ENCODE measurements around the gene GLB1L3.
"Not testable (repeated sequence)": the region's sequence is repeated elsewhere in the genome, so short reads cannot be mapped to it uniquely, and the experiment has no call there.

Gene GLB1L3

DNA sequence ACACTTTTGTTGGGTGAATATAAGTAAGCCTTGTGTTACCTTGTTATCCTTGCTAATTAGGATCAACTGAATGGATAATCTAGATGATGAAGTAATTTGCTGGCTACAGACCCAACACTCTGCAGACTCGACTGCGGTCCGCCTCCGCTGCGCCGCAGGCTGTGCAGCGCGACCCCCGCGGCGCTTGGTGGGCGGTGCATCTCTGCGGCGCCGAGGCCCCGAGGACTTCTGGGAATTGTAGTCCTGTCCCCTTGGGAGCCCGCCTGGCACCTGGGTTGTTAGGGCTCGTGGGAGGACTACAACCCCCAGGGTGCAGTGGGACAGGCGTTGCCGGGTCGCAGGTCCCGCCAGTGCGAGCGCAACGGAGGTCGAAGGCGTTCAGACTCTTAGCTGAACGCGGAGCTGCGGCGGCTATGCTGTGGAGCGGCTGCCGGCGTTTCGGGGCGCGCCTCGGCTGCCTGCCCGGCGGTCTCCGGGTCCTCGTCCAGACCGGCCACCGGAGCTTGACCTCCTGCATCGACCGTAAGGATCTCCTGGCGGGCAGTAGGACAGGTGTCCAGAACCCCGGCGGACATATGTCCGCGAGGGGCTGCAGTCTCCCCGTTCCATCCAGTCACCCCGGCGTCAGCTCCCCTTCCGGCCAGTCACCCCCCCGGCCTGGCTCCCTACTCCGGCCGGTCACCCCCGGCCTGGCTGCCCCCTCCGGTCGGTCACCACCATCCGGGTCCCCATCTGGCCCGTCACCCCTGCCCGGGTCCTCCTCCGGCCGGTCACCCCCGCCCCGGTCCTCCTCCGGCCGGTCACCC is 22.8 kb upstream of the GLB1L3 start, which contains the start of the genes ACAD8 and THYN1:
Gene ACAD8, plus strand, starts transcription at position 381 of the 806 bp plus-strand sequence. Its CDS starts 33 bp downstream, at position 414.
Gene THYN1, minus strand, starts transcription at position 165 of the 806 bp plus-strand sequence. CDS start 470 bp downstream, outside the sequence.
- H3K36me3 ChIP-seq (ENCODE audit: low read length), result no peaks in the 10 kb centered on the region
- H2AFZ ChIP-seq (ENCODE audit: low read depth, low read length, severe bottlenecking), result peak within 1 kb of the TSS; percentile 75
- peak within 1 kb of the TSS; percentile 73 for H3K4me2 ChIP-seq (ENCODE audit: low read depth, low read length, poor library complexity, severe bottlenecking)
- H3F3A ChIP-seq (ENCODE audit: insufficient read depth), result no peaks in the 10 kb centered on the region
- H3K4me3 ChIP-seq (ENCODE audit: insufficient read depth, low read length, poor library complexity, severe bottlenecking), result peak within 1 kb of the TSS; percentile 61
- no peaks in the 10 kb centered on the region for H3K9me2 ChIP-seq (replicated peaks; ENCODE audit: insufficient read depth, low read length)
- peak within 1 kb of the TSS; percentile 76 for H3K9ac ChIP-seq (ENCODE audit: low read length)
- H4K20me1 ChIP-seq (ENCODE audit: low read depth, low read length), result no peaks in the 10 kb centered on the region
- no peak for TF ChIP-seq EZH2phosphoT487 (conservative IDR thresholded peaks at IDR 0.05; ENCODE audit: low read length)
- TF ChIP-seq, protein P1, sequence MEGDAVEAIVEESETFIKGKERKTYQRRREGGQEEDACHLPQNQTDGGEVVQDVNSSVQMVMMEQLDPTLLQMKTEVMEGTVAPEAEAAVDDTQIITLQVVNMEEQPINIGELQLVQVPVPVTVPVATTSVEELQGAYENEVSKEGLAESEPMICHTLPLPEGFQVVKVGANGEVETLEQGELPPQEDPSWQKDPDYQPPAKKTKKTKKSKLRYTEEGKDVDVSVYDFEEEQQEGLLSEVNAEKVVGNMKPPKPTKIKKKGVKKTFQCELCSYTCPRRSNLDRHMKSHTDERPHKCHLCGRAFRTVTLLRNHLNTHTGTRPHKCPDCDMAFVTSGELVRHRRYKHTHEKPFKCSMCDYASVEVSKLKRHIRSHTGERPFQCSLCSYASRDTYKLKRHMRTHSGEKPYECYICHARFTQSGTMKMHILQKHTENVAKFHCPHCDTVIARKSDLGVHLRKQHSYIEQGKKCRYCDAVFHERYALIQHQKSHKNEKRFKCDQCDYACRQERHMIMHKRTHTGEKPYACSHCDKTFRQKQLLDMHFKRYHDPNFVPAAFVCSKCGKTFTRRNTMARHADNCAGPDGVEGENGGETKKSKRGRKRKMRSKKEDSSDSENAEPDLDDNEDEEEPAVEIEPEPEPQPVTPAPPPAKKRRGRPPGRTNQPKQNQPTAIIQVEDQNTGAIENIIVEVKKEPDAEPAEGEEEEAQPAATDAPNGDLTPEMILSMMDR (IDR thresholded peaks at IDR 0.05; ENCODE audit: insufficient read depth, low read length, poor library complexity, severe bottlenecking), result no peak
- no peaks in the 10 kb centered on the region for H3K79me2 ChIP-seq (ENCODE audit: insufficient read depth, low read length)
- H3K27ac ChIP-seq (ENCODE audit: low read depth, low read length), result no peak within 1 kb of the TSS
- no peaks in the 10 kb centered on the region for H3K27me3 ChIP-seq (ENCODE audit: low read length)
- H3K9me3 ChIP-seq (ENCODE audit: insufficient read depth, low read length), result no peaks in the 10 kb centered on the region

DNA sequence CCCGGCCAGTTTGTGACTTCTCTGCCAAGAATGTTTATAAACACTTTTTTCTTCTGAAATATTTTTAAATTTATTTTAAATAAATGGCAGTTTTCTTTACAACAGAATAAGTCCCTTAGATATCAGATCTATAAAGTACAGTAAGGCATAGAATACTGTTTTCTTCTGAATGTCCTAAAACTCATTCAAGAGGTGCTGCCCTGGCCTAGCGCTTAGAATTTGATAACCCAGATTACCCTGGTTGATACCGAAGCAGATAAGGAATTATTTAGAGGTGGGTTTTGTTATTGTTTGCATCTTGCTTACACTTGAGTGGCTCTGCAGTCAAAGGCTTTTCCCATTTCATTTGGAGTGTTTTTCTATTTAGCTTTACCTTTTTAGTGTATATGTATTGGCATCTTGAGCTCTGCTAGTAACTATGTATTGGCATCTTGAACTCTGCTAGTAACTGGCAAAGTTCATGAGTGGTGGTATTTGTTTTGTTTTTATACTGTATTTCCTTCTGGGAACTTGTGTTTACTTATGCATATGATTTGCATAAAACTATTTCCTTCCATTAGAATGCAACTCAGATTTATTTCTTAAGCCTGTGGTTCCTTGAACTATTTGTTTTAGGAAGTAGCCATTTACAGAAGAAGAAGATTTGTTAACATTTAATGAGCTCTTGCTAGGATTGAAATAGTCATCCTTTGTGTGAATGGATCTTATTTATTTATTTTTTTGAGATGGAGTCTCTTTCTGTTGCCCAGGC is 21.6 kb upstream of the GLB1L3 start:
- H3K27ac ChIP-seq (ENCODE audit: low read depth, low read length), result no peak overlapping the region
- peak overlapping the region; percentile 61 for H3K4me3 ChIP-seq (ENCODE audit: insufficient read depth, low read length, poor library complexity, severe bottlenecking)
- no peaks in the 10 kb centered on the region for H3K36me3 ChIP-seq (ENCODE audit: low read length)
- no peak overlapping the region for H2AFZ ChIP-seq (ENCODE audit: low read depth, low read length, severe bottlenecking)
- H3K9me3 ChIP-seq (ENCODE audit: insufficient read depth, low read length), result no peaks in the 10 kb centered on the region
- no peaks in the 10 kb centered on the region for H4K20me1 ChIP-seq (ENCODE audit: low read depth, low read length)
- H3K27me3 ChIP-seq (ENCODE audit: low read length), result no peaks in the 10 kb centered on the region
- H3K79me2 ChIP-seq (ENCODE audit: insufficient read depth, low read length), result no peaks in the 10 kb centered on the region
- no peaks in the 10 kb centered on the region for H3K9me2 ChIP-seq (replicated peaks; ENCODE audit: insufficient read depth, low read length)
- no peak for TF ChIP-seq EZH2phosphoT487 (conservative IDR thresholded peaks at IDR 0.05; ENCODE audit: low read length)
- TF ChIP-seq, protein P1 (IDR thresholded peaks at IDR 0.05; ENCODE audit: insufficient read depth, low read length, poor library complexity, severe bottlenecking), result no peak
- H3K4me2 ChIP-seq (ENCODE audit: low read depth, low read length, poor library complexity, severe bottlenecking), result peak overlapping the region; percentile 57
- H3F3A ChIP-seq (ENCODE audit: insufficient read depth), result no peaks in the 10 kb centered on the region
- no peak overlapping the region for H3K9ac ChIP-seq (ENCODE audit: low read length)

DNA sequence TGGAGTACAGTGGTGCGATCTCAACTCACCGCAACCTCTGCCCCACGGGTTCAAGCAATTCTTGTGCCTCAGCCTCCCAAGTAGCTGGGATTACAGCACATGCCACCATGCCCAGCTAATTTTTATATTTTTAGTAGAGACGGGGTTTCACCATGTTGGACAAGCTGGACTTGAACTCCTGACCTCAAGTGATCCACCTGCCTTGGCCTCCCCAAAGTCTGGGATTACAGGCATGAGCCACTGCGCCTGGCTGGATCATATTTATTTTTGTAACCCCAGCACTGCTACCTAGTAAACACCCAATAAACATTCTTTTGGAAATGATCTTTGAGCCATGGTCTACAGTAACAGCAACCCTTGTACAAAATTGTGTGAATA is 21.0 kb upstream of the GLB1L3 start:
- not testable (repeated sequence) for H3K79me2 ChIP-seq (ENCODE audit: insufficient read depth, low read length); H3K4me2 ChIP-seq (ENCODE audit: low read depth, low read length, poor library complexity, severe bottlenecking)

More for the DNA sequence above, 21.0 kb upstream of the GLB1L3 start:
- not testable (repeated sequence) for H4K20me1 ChIP-seq (ENCODE audit: low read depth, low read length); H3K9ac ChIP-seq (ENCODE audit: low read length); H3K9me3 ChIP-seq (ENCODE audit: insufficient read depth, low read length); H3K27me3 ChIP-seq (ENCODE audit: low read length); H3K9me2 ChIP-seq (replicated peaks; ENCODE audit: insufficient read depth, low read length); H3K36me3 ChIP-seq (ENCODE audit: low read length); H2AFZ ChIP-seq (ENCODE audit: low read depth, low read length, severe bottlenecking); H3K4me3 ChIP-seq (ENCODE audit: insufficient read depth, low read length, poor library complexity, severe bottlenecking); H3F3A ChIP-seq (ENCODE audit: insufficient read depth); H3K27ac ChIP-seq (ENCODE audit: low read depth, low read length)
